IMR-90 (cell line): ENCODE measurements around the gene VARS2. TPM values are rescaled to one million over a fixed set of nuclear protein-coding genes. Genes with fewer than 3 reads are reported as not detected.

Source experiments
- ATAC-seq: fragments of 200-7000 bp; cut with Tn5 transposase; 2 replicates; pipeline ENCODE4 v1.9.1; 2020; ENCODE audit warnings: low read depth, mild to moderate bottlenecking, moderate library complexity
- BruUV-seq: library from RNA; stranded (reverse); fragments of 400-500 nt; replicated peaks from 2 replicates; lab custom pipeline; 2021; lab: Mats Ljungman, UMichigan
- CTCF ChIA-PET: fragments of 300-600 bp; formaldehyde crosslinking; extraction: SDS; loops from one replicate; lab custom pipeline; 2021; ENCODE audit warnings: antibody characterized with exemption; lab: Yijun Ruan, JAX
- POLR2A ChIA-PET: fragments of 300-600 bp; sonication (Branson Sonifier 250); formaldehyde crosslinking; loops from one replicate; lab custom pipeline; 2022; ENCODE audit warnings: antibody characterized with exemption; ENCODE audit not compliant: unreplicated experiment; lab: Charles Lee
- DNase-seq: peaks from one replicate; pipeline ENCODE4 v3.0.0; 2013
- H2AFZ ChIP-seq: replicated peaks from 2 replicates; pipeline ENCODE3; 2013; ENCODE audit warnings: low read length, mild to moderate bottlenecking; ENCODE audit not compliant: poor library complexity
- H2AK5ac ChIP-seq: 2 replicates; pipeline ENCODE4 v1.6.1; 2013; ENCODE audit warnings: low read depth, low read length, inconsistent platforms
- H2AK9ac ChIP-seq: replicated peaks from 2 replicates; pipeline ENCODE3; 2013; ENCODE audit warnings: mild to moderate bottlenecking, low read depth, low read length, moderate library complexity; ENCODE audit not compliant: poor library complexity
- H2BK120ac ChIP-seq: 2 replicates; pipeline ENCODE4 v1.6.1; 2013; ENCODE audit warnings: low read depth, low read length, inconsistent platforms
- H2BK15ac ChIP-seq: 3 replicates; pipeline ENCODE4 v1.6.1; 2013; ENCODE audit warnings: low read depth, low read length, inconsistent platforms
- H2BK20ac ChIP-seq: 2 replicates; pipeline ENCODE4 v1.6.1; 2013; ENCODE audit warnings: low read depth, mild to moderate bottlenecking, inconsistent platforms, low read length, moderate library complexity
- H2BK5ac ChIP-seq: 2 replicates; pipeline ENCODE4 v1.6.1; 2013; ENCODE audit warnings: mild to moderate bottlenecking, low read depth, low read length, inconsistent platforms; ENCODE audit not compliant: poor library complexity, severe bottlenecking
- H3K14ac ChIP-seq: replicated peaks from 2 replicates; pipeline ENCODE4 v1.6.1; 2013; ENCODE audit warnings: low read depth, low read length, inconsistent platforms
- H3K18ac ChIP-seq: 2 replicates; pipeline ENCODE4 v1.6.1; 2013; ENCODE audit warnings: low read depth, low read length, control low read depth
- H3K23ac ChIP-seq: 2 replicates; pipeline ENCODE4 v1.6.1; 2013; ENCODE audit warnings: low read depth, low read length, inconsistent platforms
- H3K27ac ChIP-seq: 2 replicates; pipeline ENCODE4 v1.5.1; 2013; ENCODE audit warnings: mild to moderate bottlenecking, control low read depth, low read length; ENCODE audit not compliant: insufficient read depth
- H3K27me3 ChIP-seq: 2 replicates; pipeline ENCODE4 v1.6.1; 2013; ENCODE audit warnings: low read length; ENCODE audit not compliant: control insufficient read depth, insufficient read depth
- H3K36me3 ChIP-seq: 2 replicates; pipeline ENCODE4 v1.6.1; 2013; ENCODE audit warnings: low read length, mixed read lengths; ENCODE audit not compliant: control insufficient read depth, insufficient read depth
- H3K4ac ChIP-seq: 2 replicates; pipeline ENCODE4 v1.6.1; 2013; ENCODE audit warnings: low read depth, low read length, inconsistent platforms
- H3K4me1 ChIP-seq: 2 replicates; pipeline ENCODE4 v1.6.1; 2013; ENCODE audit warnings: low read length, mixed read lengths; ENCODE audit not compliant: control insufficient read depth, insufficient read depth
- H3K4me2 ChIP-seq: 2 replicates; pipeline ENCODE4 v1.6.1; 2013; ENCODE audit warnings: low read depth, mild to moderate bottlenecking, control low read depth, low read length, moderate library complexity
- H3K4me3 ChIP-seq: 2 replicates; pipeline ENCODE4 v1.5.1; 2013; ENCODE audit warnings: low read depth, mild to moderate bottlenecking, control low read depth, low read length, moderate library complexity; ENCODE audit not compliant: insufficient read depth
- H3K56ac ChIP-seq: 2 replicates; pipeline ENCODE4 v1.6.1; 2013; ENCODE audit warnings: low read length, inconsistent platforms; ENCODE audit not compliant: insufficient read depth; ENCODE audit errors: extremely low read depth
- H3K79me1 ChIP-seq, 2 experiments: 2 replicates each; pipeline ENCODE4 v1.6.1; 2013; ENCODE audit warnings: low read length in 2 of 2, inconsistent platforms in 1 of 2, low read depth in 1 of 2
- H3K9ac ChIP-seq: 2 replicates; pipeline ENCODE4 v1.6.1; 2013; ENCODE audit warnings: low read depth, low read length, control low read depth
- H3K9me1 ChIP-seq: 2 replicates; pipeline ENCODE4 v1.6.1; 2013; ENCODE audit warnings: low read length, inconsistent platforms; ENCODE audit not compliant: insufficient read depth
- H3K9me3 ChIP-seq: 2 replicates; pipeline ENCODE4 v1.6.1; 2013; ENCODE audit warnings: low read length; ENCODE audit not compliant: control insufficient read depth, insufficient read depth
- H4K20me1 ChIP-seq: 2 replicates; pipeline ENCODE4 v1.6.1; 2013; ENCODE audit warnings: low read length, inconsistent platforms; ENCODE audit not compliant: insufficient read depth
- H4K5ac ChIP-seq: 2 replicates; pipeline ENCODE4 v1.6.1; 2013; ENCODE audit warnings: mild to moderate bottlenecking, low read depth, low read length, control low read depth
- H4K8ac ChIP-seq, 2 experiments: 2 replicates each; pipeline ENCODE4 v1.6.1; 2013; ENCODE audit warnings: low read depth in 2 of 2, low read length in 2 of 2, control low read depth in 1 of 2, inconsistent platforms in 1 of 2
- H4K91ac ChIP-seq: 2 replicates; pipeline ENCODE4 v1.6.1; 2013; ENCODE audit warnings: low read depth, low read length, inconsistent platforms; ENCODE audit not compliant: insufficient read depth
- FOS ChIP-seq: fragments of 150-350 bp; IDR thresholded peaks from 2 replicates; pipeline ENCODE4 v1.6.1; 2016; ENCODE audit warnings: low read depth, low read length
- MXI1 ChIP-seq: IDR thresholded peaks from 2 replicates; pipeline ENCODE4 v1.6.1; 2012; ENCODE audit warnings: low read depth, mild to moderate bottlenecking, low read length, moderate library complexity, borderline replicate concordance
- WGBS, 2 experiments: methylation state at CpG; one replicate each; pipeline versions ENCODE4 v1.1.5 to v1.1.7; 2013; ENCODE audit warnings: missing lambda C conversion rate in 2 of 2; ENCODE audit not compliant: insufficient read length in 1 of 2; ENCODE audit errors: extremely low coverage in 2 of 2; 5-methylcytosine and 5-hydroxymethylcytosine counted together
- dilution Hi-C: fragments of 300-500 bp; cut with HindIII; formaldehyde crosslinking; loops from one replicate; pipeline ENCODE4 v1.14.3; 2018; ENCODE audit warnings: low sequenced_read_pairs; ENCODE audit not compliant: unreplicated experiment
- in situ Hi-C: fragments of 300-500 bp; cut with MboI; formaldehyde crosslinking; loops from 3 replicates; pipeline ENCODE4 v1.14.3; 2019; ENCODE audit warnings: low sequenced_read_pairs, inconsistent platforms, mixed read lengths
- intact Hi-C: fragments of 100-400 bp; cut with micrococcal nuclease; formaldehyde crosslinking; loops from 2 replicates; pipeline ENCODE4 v1.10.0; 2022
- polyA plus RNA-seq, 3 experiments: library from polyadenylated mRNA; depleted of rRNA; stranded (reverse); fragments of >200 nt; gene quantifications; 2 replicates each; pipeline ENCODE4 v1.2.3, GENCODE V29; 2012; ENCODE audit warnings: low replicate concordance in 1 of 3
- total RNA-seq: library from RNA; depleted of rRNA; stranded (reverse); fragments of >200 nt; gene quantifications from 2 replicates; pipeline ENCODE4 v1.2.3, GENCODE V29; 2012

VARS2 gene
- total and polyA plus RNA-seq, 2 of the 4 experiments (the other 2 are of a cell fraction): 7.2 to 14.0 TPM

DNA sequence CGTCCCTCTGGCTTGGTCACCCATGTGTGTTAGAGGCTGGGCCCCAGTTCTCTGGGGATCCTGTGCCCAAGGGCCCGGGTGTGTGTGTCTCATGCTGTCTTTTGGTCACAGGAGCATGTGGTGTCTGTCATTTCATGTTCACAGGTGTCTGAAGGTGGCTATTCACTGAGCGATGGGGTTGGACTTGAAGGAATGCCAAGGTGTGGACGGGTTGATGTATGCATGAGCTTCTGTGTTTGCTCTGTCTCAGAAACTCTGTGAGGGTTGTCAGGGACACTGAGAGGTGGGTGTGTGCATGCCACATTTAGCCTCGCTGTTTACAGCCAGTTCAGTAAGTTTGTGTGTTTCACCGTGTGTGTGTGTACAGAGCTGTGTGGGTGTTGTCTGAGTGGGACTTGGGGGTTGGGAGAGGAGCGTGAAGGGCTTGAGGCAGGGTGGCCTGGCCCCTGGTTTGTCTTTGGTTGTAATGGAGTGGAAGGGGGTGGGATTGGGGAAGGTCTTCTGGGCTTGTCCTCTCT is 28.5 kb upstream of the VARS2 start:
- WGBS, 2 experiments: 17% methylated on average over 4 of the region's 7 CpGs; no CpG with 5 or more reads in 1 of the 2 experiments
- Histone ChIP-seq H3K18ac (peak overlapping the region; percentile 52), H3K4me2 (peak overlapping the region; percentile 96), H2BK20ac (peak overlapping the region; percentile 27), H3K23ac (peak overlapping the region; percentile 86), H3K79me1 (peaks cover 25 to 52% of the 10 kb centered on the region in 2 experiments), H3K9me3 (no peaks in the 10 kb centered on the region), H4K5ac (peak overlapping the region; percentile 67), H3K56ac (peak overlapping the region; percentile 54; the same call in 1 of the 2 replicates), H3K4me1 (peaks cover 48% of the 10 kb centered on the region), H3K14ac (peak overlapping the region; percentile 90), H3K27me3 (no peaks in the 10 kb centered on the region), H3K27ac (peak overlapping the region; percentile 69), H2AK9ac (peak overlapping the region; percentile 93), H3K36me3 (peaks cover 16% of the 10 kb centered on the region), H3K4me3 (peak overlapping the region; percentile 81), H2BK5ac (peak overlapping the region; percentile 56), H2AK5ac (peak overlapping the region; percentile 78), H3K9ac (peak overlapping the region; percentile 66), H3K4ac (peak overlapping the region; percentile 91), H2AFZ (peak overlapping the region; percentile 89), H2BK15ac (peak overlapping the region; percentile 43; the same call in 1 of the 3 replicates), H4K20me1 (no peaks in the 10 kb centered on the region), H4K8ac (peak overlapping the region; percentile 12 to 78), H2BK120ac (peak overlapping the region; percentile 82), H4K91ac (peak overlapping the region; percentile 64), H3K9me1 (peaks cover 15% of the 10 kb centered on the region)
- ATAC-seq (peak; percentile 1), DNase-seq (peak; percentile 18)
- POLR2A ChIA-PET: no interaction called here
- BruUV-seq: no TSS peak
- in situ Hi-C loops (no loop called here), dilution Hi-C loops (no loop called here), intact Hi-C loops (no loop called here)
- CTCF ChIA-PET: no interaction called here
- TF ChIP-seq FOS (no peak), MXI1 (peak; percentile 60; the same call in 1 of the 2 replicates)
